B cell (primary cell): ENCODE measurements around the gene RFC5.
"Not testable (repeated sequence)": the region's sequence is repeated elsewhere in the genome, so short reads cannot be mapped to it uniquely, and the experiment has no call there.

Experiments
- CTCF ChIP-seq: fragments of 200-600 bp; IDR thresholded peaks from one replicate; pipeline ENCODE4 v1.8.0; 2022; ENCODE audit warnings: antibody characterized with exemption, mild to moderate bottlenecking
- EZH2 ChIP-seq: IDR thresholded peaks from 2 replicates; pipeline ENCODE4 v1.6.1; 2012; ENCODE audit warnings: borderline replicate concordance, low read depth, mild to moderate bottlenecking, moderate library complexity, low read length; ENCODE audit not compliant: insufficient read depth, poor library complexity, severe bottlenecking

GRCh38 chr12:118022097-118022727 lies 5.7 kb downstream of the RFC5 start:
- not testable (repeated sequence) for TF ChIP-seq CTCF, EZH2
